ACHN (cell line): ENCODE measurements around the gene BBX.

Experiments used
- DNase-seq: peaks from one replicate; pipeline ENCODE4 v3.0.0-alpha.2; 2015
- in situ Hi-C: cut with HindIII; loops from 2 replicates; pipeline ENCODE4 v1.10.0; 2017; ENCODE audit warnings: low sequenced_read_pairs, low pct_ligation_motif_present, low pct_unique_long_range_greater_than_20kb

The BBX gene

DNA sequence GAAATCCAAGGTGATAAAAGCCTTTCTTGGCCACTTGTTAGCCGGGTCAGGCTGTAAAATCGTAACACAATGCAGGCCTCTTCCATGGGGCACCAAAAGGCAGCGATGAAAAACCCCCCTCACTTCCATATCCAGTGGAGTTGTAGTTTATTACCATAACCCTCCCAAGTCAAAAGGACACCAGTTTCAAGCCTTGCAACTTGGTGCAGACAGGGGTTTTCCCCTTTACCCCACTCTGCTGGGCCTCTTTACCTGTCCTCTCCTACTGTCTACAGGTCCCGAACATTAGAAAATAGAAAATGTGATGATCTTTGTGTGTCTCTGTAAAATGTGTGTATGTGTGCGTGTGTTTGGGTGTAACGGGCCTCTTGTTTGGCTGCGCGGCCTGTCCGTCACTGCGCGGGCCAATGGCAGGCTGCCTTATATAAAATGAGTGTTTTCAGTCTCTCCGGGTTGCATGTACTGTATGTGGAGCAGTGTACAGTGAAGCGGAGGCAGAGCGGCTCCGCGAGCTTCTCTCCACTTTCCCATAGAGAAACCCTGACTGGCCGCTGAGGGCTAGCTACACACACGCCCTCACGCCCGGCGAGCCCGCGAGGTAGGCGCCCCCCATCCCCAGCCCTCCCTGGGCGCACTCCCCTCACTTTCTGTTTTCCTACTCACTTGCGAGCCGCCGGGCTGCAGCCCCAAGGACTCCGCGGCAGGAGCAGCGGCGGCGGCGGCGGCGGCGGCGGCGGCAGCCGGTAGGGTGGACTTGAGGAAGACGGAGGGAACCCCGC is at the start of gene BBX:
Gene BBX (plus strand): TSS at position 453 of the 779 bp plus-strand sequence. CDS start 187,499 bp downstream, outside the sequence.
- in situ Hi-C loops, result no loop called here
- peak; percentile 90 for DNase-seq

- no peak for DNase-seq
- in situ Hi-C loops, result no loop called here
Measured at GRCh38 chr3:107476462-107476861, 46.3 kb upstream of the BBX start.

DNA sequence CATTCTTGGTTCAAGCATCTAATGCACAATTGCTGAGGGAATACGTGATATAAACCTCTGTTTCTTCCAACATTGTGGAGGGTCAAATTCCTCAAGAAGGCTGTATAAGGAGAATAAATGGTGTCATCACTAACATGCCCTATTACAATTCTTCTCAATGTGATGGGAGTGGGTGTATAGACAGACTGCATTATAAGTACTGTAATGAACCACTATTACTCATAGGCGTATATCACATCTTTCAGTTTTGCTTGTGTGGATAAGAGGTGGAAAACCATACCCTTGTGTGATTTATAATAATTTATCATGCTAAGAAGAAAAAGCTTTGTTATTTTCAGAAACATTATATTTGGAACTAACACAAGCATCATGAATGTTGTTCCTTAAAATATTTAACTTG is 35.3 kb upstream of the BBX start:
- DNase-seq, result no peak
- in situ Hi-C loops, result no loop called here

- in situ Hi-C loops, result no loop called here
- DNase-seq, result no peak
Measured at GRCh38 chr3:107488942-107489341, 33.8 kb upstream of the BBX start.

DNA sequence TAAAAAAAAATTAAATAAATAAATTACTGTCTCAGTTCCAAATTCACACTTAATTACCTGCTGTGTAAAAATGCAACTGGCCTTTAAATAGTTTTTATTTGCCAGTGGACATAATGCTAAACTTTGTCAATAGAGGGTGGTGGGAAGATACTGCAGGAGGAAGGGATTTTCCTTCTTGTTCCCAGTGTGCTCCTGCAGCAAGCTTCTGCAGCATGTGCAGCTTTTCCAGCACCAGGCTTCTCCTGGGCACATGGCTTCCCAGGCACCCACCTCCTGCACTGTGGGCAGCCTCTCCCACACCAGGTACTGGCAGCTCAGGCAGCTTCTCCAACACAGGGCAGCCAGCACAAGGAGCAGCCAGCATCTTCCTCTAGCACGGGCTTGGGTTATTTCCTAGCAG is 29.6 kb upstream of the BBX start:
- in situ Hi-C loops, result no loop called here
- no peak for DNase-seq

DNA sequence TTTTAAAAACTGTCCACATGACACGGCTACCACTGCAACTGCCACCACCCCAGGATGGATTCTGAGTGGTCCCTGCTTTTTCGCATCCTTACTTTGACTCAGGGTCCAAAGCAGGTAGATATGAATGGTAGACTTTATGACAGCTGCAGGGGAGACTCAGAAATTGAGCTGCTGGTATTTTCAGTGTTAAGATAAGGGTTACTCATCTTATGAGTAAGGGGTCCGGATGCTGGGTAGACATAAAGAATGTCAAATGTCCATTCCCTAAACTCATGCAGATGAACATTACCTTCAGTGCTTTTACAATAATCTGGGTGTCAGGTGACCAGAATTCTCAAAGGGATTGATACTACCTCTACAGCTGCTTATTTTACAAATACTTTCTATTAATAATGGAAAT is 25.9 kb upstream of the BBX start:
- DNase-seq, result no peak

DNA sequence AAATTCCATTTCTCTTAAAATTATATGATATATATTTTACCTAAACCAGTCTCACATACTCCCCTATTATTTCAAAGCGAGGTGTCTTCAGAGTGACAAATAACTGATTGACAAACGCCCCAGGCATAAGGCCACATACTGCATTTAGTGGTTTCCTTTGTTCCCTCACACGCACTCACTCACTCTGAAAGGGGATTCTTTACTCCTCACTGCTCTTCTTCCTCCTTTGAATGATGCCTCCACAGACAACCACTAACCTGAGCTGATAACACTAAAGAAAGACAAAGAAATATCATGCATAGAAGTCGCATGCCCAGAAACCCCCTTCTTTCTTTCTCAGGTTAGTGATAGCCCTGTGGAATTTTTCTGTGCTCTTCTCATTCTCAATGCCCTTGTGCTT is 24.1 kb upstream of the BBX start:
- no peak for DNase-seq
- in situ Hi-C loops, result no loop called here

More for the DNA sequence above, 25.9 kb upstream of the BBX start:
- in situ Hi-C loops, result no loop called here

DNA sequence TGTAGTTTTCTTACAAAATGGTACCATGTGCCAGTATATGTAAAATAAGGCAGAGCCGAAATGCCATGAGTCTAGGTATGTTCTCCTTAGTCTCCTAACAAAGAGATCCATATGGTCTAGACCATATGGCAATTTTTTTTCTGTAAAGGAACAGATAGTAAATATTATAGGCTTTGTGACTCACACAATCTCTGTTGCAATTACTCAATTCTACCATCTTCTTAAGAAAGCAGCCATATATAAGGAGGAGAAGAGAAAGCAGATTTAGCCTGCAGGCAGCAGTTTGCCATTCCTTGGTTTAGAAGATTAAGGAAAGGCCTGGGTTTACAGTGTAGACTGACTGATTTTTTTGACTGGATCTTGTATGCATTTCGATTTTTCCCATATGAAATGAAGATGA is 16.3 kb upstream of the BBX start:
- in situ Hi-C loops, result no loop called here
- DNase-seq, result no peak

DNA sequence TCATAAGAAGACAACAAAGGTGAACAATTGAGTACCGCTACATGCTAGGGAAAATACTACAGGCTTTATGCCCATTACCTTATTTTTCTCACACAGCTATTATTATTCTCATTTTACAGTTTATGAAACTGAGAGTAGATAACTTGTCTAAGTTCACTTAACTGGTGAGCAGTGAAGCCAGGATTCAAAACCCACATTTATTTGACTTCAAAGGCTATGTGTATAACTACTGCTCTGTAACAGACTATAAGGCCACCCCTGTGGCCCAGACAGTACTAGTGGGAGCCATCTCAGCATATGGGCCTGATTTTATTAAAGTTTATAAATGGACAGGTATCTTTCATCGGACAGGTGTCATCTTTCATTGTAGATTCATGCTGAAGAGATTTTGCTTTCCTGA is 14.4 kb upstream of the BBX start:
- no peak for DNase-seq
- in situ Hi-C loops, result no loop called here

- no peak for DNase-seq
- in situ Hi-C loops, result no loop called here
Measured at GRCh38 chr3:107512108-107512507, 10.7 kb upstream of the BBX start.

GRCh38 chr3:107514453-107514852 is 8.3 kb upstream of the BBX start:
- no peak for DNase-seq
- in situ Hi-C loops, result no loop called here

DNA sequence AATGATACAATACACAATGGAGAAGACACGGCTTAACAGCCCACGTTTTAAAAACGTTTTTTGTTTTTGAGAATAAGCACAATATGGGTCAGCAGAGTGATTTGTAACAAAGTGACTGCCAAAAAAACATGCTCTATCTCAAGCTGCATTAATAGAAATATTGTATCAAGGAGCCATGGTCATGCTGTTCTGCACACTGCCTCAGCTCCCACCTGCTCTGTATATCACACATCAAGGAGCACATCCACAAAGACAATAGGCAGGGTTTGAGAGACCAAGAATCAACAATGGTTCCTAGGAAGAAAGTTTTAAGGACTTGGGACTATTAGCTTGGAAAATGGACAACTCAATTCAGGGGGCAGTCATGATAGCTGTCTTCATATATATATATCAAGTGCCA is 6.3 kb upstream of the BBX start:
- in situ Hi-C loops, result no loop called here
- no peak for DNase-seq

- DNase-seq, result no peak
- in situ Hi-C loops, result no loop called here
Measured at GRCh38 chr3:107520535-107520934, 2.2 kb upstream of the BBX start.

GRCh38 chr3:107521469-107522059 is 1.2 kb upstream of the BBX start:
- in situ Hi-C loops, result no loop called here
- DNase-seq, result no peak

DNA sequence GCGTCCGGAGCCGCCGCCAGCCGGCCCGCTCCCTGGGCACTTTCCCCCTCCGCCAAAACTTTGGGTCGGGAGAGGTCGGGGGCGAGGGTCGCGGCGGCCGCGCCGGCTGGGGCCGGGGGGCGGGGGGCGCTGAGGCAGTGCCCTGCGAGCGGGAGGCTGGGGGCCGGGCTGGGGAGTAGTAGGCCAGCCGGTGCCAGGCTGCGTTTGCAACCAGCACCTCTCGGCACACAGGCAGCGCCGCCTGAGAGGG is 452 bp downstream of the BBX start:
- no peak for DNase-seq
- in situ Hi-C loops, result no loop called here

GRCh38 chr3:107523539-107524325 is 970 bp downstream of the BBX start:
- peak; percentile 39 for DNase-seq
- in situ Hi-C loops, result no loop called here

GRCh38 chr3:107524326-107524840 is 1.6 kb downstream of the BBX start:
- no peak for DNase-seq
- in situ Hi-C loops, result no loop called here

- DNase-seq, result peak; percentile 68
- in situ Hi-C loops, result no loop called here
Measured at GRCh38 chr3:107524841-107525643, 2.3 kb downstream of the BBX start.
